Ovary (tissue), 9 donors: ENCODE data around the gene FXN. TPM values are rescaled to one million over a fixed set of nuclear protein-coding genes. Genes with fewer than 3 reads are reported as not detected.

Experiments used
- DNase-seq, 5 donors: peaks; one replicate each; pipeline ENCODE4 v3.0.0-alpha.2; 2019 to 2020
- H3K27ac ChIP-seq, 2 donors: fragments of 200-600 bp; one replicate each; pipeline versions ENCODE4 v1.5.1 to v1.8.0; 2019 to 2022
- H3K27me3 ChIP-seq: fragments of 200-600 bp; one replicate; pipeline ENCODE4 v1.8.0; 2022
- H3K36me3 ChIP-seq: fragments of 200-600 bp; sonication (generic); one replicate; pipeline ENCODE4 v1.5.1; 2019
- H3K4me1 ChIP-seq: one replicate; pipeline ENCODE4 v1.8.1; 2013; ENCODE audit warnings: mild to moderate bottlenecking, moderate library complexity; ENCODE audit not compliant: insufficient read depth
- H3K4me3 ChIP-seq: fragments of 200-600 bp; sonication (generic); one replicate; pipeline ENCODE4 v1.5.1; 2017
- H3K9me3 ChIP-seq, 2 donors: fragments of 200-600 bp in 1 of 2; sonication (generic) in 1 of 2; one replicate each; pipeline versions ENCODE4 v1.5.1 to v1.8.1; 2013 to 2019; ENCODE audit warnings: mild to moderate bottlenecking in 1 of 2, moderate library complexity in 1 of 2
- EP300 ChIP-seq: sonication (generic); formaldehyde crosslinking; IDR thresholded peaks from one replicate; pipeline ENCODE4 v1.6.1; 2017; ENCODE audit warnings: antibody characterized with exemption
- POLR2A ChIP-seq: fragments of 450-650 bp; IDR thresholded peaks from one replicate; pipeline ENCODE4 v1.6.1; 2017; ENCODE audit warnings: antibody characterized with exemption, mild to moderate bottlenecking, moderate library complexity
- WGBS, 3 donors: extraction: QIAGEN DNeasy Blood & Tissue Kit in 1 of 3; methylation state at CpG; one replicate each; pipeline versions ENCODE4 v1.1.5 to v1.1.7; 2013 to 2017; 5-methylcytosine and 5-hydroxymethylcytosine counted together
- intact Hi-C, 4 donors: fragments of 100-400 bp; cut with DNase I; formaldehyde crosslinking; loops; one replicate each; pipeline versions ENCODE4 v1.11.0 to v1.15.1; 2022 to 2023
- polyA plus RNA-seq, 2 donors: library from polyadenylated mRNA; stranded (reverse); fragments of 200-250 nt in 1 of 2; fragments of 350-450 nt in 1 of 2; fragmentation: Illumina TruSeq in 1 of 2; extraction: RNeasy Lipid Tissue Mini Kit (QIAGEN cat#74804) in 1 of 2; gene quantifications; one replicate each; pipeline ENCODE4 v1.2.3, GENCODE V29; 2013 to 2014
- total RNA-seq, 7 donors: library from RNA; depleted of rRNA in 2 of 7; stranded (reverse); fragments of >200 nt in 2 of 7; fragmentation: NEBNext Ultra II Directional in 3 of 7; extraction: Animal tissue kit (Norgen Biotek cat#: 25700) in 3 of 7; gene quantifications; one replicate each; pipeline versions ENCODE4 v1.1.0 to v1.2.4, GENCODE V29; 2016 to 2023
- TF ChIP-seq, protein P1 (sequence below), 3 donors: fragments of 450-650 bp in 2 of 3; fragments of 200-600 bp in 1 of 3; IDR thresholded peaks; one replicate each; pipeline versions ENCODE4 v1.5.1 to v1.8.0; 2016 to 2022; ENCODE audit warnings: antibody characterized with exemption in 3 of 3, mild to moderate bottlenecking in 1 of 3
- donor health status: DM: no; HTN: no; CAD: no; lungs with moderate emphysema.
- donor health status: DM: no; HTN: no; CAD: no.
- donor health status: Bipolar disorder and iron deficiency.
- donor health status: DM: yes; HTN: yes; CAD: no.
- donor health status: DM: no; HTN: no; CAD: no.
- donor health status: DM: yes; HTN: yes; CAD: no.

Gene FXN
- total and polyA plus RNA-seq, 9 donors = 4.5 to 29.2 (median 21.9) TPM

GRCh38 chr9:69066955-69067354 lies 31.4 kb downstream of the FXN start:
- WGBS, 3 donors = 92 to 95% (median 94%) methylated on average over 27 of the region's 27 CpGs
- Histone ChIP-seq H3K9me3 (no peaks in the 10 kb centered on the region), H3K27ac (no peak overlapping the region), H3K4me3 (no peak overlapping the region), H3K27me3 (no peaks in the 10 kb centered on the region), H3K36me3 (no peaks in the 10 kb centered on the region), H3K4me1 (no peaks in the 10 kb centered on the region)
- intact Hi-C loops = loop anchor here in 1 of 4 donors (10.0 kb wide), 1 partner anchor 68 kb away; no protein-coding TSS in a partner anchor
- no peak for TF ChIP-seq POLR2A
- no peak for TF ChIP-seq EP300
- TF ChIP-seq, protein P1, sequence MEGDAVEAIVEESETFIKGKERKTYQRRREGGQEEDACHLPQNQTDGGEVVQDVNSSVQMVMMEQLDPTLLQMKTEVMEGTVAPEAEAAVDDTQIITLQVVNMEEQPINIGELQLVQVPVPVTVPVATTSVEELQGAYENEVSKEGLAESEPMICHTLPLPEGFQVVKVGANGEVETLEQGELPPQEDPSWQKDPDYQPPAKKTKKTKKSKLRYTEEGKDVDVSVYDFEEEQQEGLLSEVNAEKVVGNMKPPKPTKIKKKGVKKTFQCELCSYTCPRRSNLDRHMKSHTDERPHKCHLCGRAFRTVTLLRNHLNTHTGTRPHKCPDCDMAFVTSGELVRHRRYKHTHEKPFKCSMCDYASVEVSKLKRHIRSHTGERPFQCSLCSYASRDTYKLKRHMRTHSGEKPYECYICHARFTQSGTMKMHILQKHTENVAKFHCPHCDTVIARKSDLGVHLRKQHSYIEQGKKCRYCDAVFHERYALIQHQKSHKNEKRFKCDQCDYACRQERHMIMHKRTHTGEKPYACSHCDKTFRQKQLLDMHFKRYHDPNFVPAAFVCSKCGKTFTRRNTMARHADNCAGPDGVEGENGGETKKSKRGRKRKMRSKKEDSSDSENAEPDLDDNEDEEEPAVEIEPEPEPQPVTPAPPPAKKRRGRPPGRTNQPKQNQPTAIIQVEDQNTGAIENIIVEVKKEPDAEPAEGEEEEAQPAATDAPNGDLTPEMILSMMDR (IDR thresholded peaks at IDR 0.05) = no peak
- DNase-seq = no peak

GRCh38 chr9:69070201-69070600 lies 34.6 kb downstream of the FXN start:
- H3K4me3 ChIP-seq = no peak overlapping the region
- no peaks in the 10 kb centered on the region for H3K4me1 ChIP-seq
- H3K36me3 ChIP-seq = no peaks in the 10 kb centered on the region
- no peak for DNase-seq
- 93 to 94% (median 93%) methylated on average over 7 of the region's 7 CpGs for WGBS, 3 donors
- no peak overlapping the region for H3K27ac ChIP-seq
- no peaks in the 10 kb centered on the region for H3K9me3 ChIP-seq
- intact Hi-C loops = loop anchor here in 2 of 4 donors (5.0 to 10.0 kb wide), 2 partner anchors 65 to 122 kb away; no protein-coding TSS in a partner anchor
- TF ChIP-seq POLR2A (no peak), EP300 (no peak)
- TF ChIP-seq, protein P1 (IDR thresholded peaks at IDR 0.05) = no peak
- no peaks in the 10 kb centered on the region for H3K27me3 ChIP-seq

- Histone ChIP-seq H3K27me3 (no peaks in the 10 kb centered on the region), H3K4me1 (peaks cover under 1% of the 10 kb centered on the region), H3K9me3 (no peaks in the 10 kb centered on the region), H3K36me3 (no peaks in the 10 kb centered on the region), H3K4me3 (no peak overlapping the region), H3K27ac (no peak overlapping the region)
- intact Hi-C loops = loop anchor here in 2 of 4 donors (5.0 to 10.0 kb wide), 2 partner anchors 64 to 121 kb away; no protein-coding TSS in a partner anchor
- WGBS, 3 donors = 38 to 52% (median 51%) methylated on average over 3 of the region's 3 CpGs
- DNase-seq = no peak
- TF ChIP-seq, protein P1 (IDR thresholded peaks at IDR 0.05) = no peak
- TF ChIP-seq EP300 (no peak), POLR2A (no peak)
These were observed 35.5 kb downstream of the FXN start for GRCh38 chr9:69071059-69071458.

- H3K4me3 ChIP-seq = no peak overlapping the region
- peaks cover 9% of the 10 kb centered on the region for H3K4me1 ChIP-seq
- no peaks in the 10 kb centered on the region for H3K27me3 ChIP-seq
- no peak overlapping the region for H3K27ac ChIP-seq
- WGBS, 3 donors = 59 to 62% (median 60%) methylated on average over 4 of the region's 4 CpGs
- TF ChIP-seq EP300 (no peak), POLR2A (no peak)
- TF ChIP-seq, protein P1 (IDR thresholded peaks at IDR 0.05) = no peak
- no peaks in the 10 kb centered on the region for H3K9me3 ChIP-seq
- intact Hi-C loops = loop anchor here in 2 of 4 donors (5.0 to 10.0 kb wide), 2 partner anchors 62 to 119 kb away; no protein-coding TSS in a partner anchor
- no peak for DNase-seq
- no peaks in the 10 kb centered on the region for H3K36me3 ChIP-seq
These were observed 37.6 kb downstream of the FXN start for GRCh38 chr9:69073103-69073502.
